NCI-H2196 treated with DMSO at 0.1 percent for 48 hours (cell line): Measurements from ENCODE around the gene AREL1.
"Not testable (repeated sequence)": the region's sequence is repeated elsewhere in the genome, so short reads cannot be mapped to it uniquely, and the experiment has no call there.

Source experiments
- DNase-seq: peaks from one replicate; lab custom pipeline; 2025; ENCODE audit not compliant: unreplicated experiment; lab: John Stamatoyannopoulos, UW

The AREL1 gene

GRCh38 chr14:74712499-74713394 is at the start of gene AREL1, which contains the start of gene FCF1:
Gene AREL1 (minus strand): TSS chr14:74713080. CDS start chr14:74685615, 27,465 bp downstream.
Gene FCF1 (plus strand): TSS chr14:74713144. CDS start chr14:74713198, 54 bp downstream.
- no peak for DNase-seq

GRCh38 chr14:74758505-74758904 is 45.6 kb upstream of the AREL1 start:
- not testable (repeated sequence) for DNase-seq

- no peak for DNase-seq
Observed at GRCh38 chr14:74756326-74756725, 43.4 kb upstream of the AREL1 start.

GRCh38 chr14:74754899-74755298 is 42.0 kb upstream of the AREL1 start:
- DNase-seq: no peak

- no peak for DNase-seq
Observed at GRCh38 chr14:74754157-74754556, 41.3 kb upstream of the AREL1 start.

- DNase-seq: no peak
Observed at GRCh38 chr14:74747237-74747636, 34.4 kb upstream of the AREL1 start.

- no peak for DNase-seq
Observed at GRCh38 chr14:74739293-74740030, 26.6 kb upstream of the AREL1 start.

- no peak for DNase-seq
Observed at GRCh38 chr14:74737753-74738325, 25.0 kb upstream of the AREL1 start.

- DNase-seq: no peak
Observed at GRCh38 chr14:74735125-74735524, 22.2 kb upstream of the AREL1 start.

GRCh38 chr14:74733221-74733620 is 20.3 kb upstream of the AREL1 start:
- DNase-seq: no peak

GRCh38 chr14:74732387-74732786 is 19.5 kb upstream of the AREL1 start:
- DNase-seq: no peak

- DNase-seq: no peak
Observed at GRCh38 chr14:74723134-74723533, 10.3 kb upstream of the AREL1 start.

- DNase-seq: no peak
Observed at GRCh38 chr14:74720526-74720925, 7.6 kb upstream of the AREL1 start.

- DNase-seq: no peak
Observed at GRCh38 chr14:74713395-74713735, 485 bp upstream of the AREL1 start.

GRCh38 chr14:74711651-74712050 is 1.2 kb downstream of the AREL1 start:
- DNase-seq: no peak

GRCh38 chr14:74710480-74710879 is 2.4 kb downstream of the AREL1 start:
- DNase-seq: no peak

- DNase-seq: no peak
Observed at GRCh38 chr14:74705613-74706500, 7.0 kb downstream of the AREL1 start.

GRCh38 chr14:74704656-74705055 is 8.2 kb downstream of the AREL1 start:
- no peak for DNase-seq

- DNase-seq: no peak
Observed at GRCh38 chr14:74703043-74703442, 9.8 kb downstream of the AREL1 start.

- no peak for DNase-seq
Observed at GRCh38 chr14:74702293-74702692, 10.6 kb downstream of the AREL1 start.

GRCh38 chr14:74698465-74698864 is 14.4 kb downstream of the AREL1 start:
- no peak for DNase-seq
